K562 (cell line): ENCODE measurements around the gene TECPR2. TPM values are rescaled to one million over a fixed set of nuclear protein-coding genes. Genes with fewer than 3 reads are reported as not detected.

Experiments
- ATAC-seq: fragments of 200-7000 bp; cut with Tn5 transposase; 3 replicates; pipeline ENCODE4 v1.9.1; 2020; ENCODE audit warnings: moderate library complexity
- BruUV-seq: library from RNA; stranded (reverse); fragments of 400-500 nt; replicated peaks from 2 replicates; lab custom pipeline; 2021; lab: Mats Ljungman, UMichigan
- CTCF ChIA-PET: fragments of 300-600 bp; formaldehyde crosslinking; extraction: SDS; loops from one replicate; lab custom pipeline; 2021; ENCODE audit warnings: low intra/inter-chr PET ratio; lab: Yijun Ruan, JAX
- POLR2A ChIA-PET: fragments of 300-600, 350-650 bp; sonication (Branson Sonifier 250); formaldehyde crosslinking; extraction: SDS; loops from one replicate; lab custom pipeline; 2021; ENCODE audit warnings: antibody characterized with exemption, inconsistent platforms; lab: Yijun Ruan, JAX
- DNase-seq, 4 experiments: peaks; one replicate each; pipeline versions ENCODE4 v3.0.0 to v3.0.0-alpha.2; 2011 to 2018; ENCODE audit warnings: low spot score in 3 of 4, mixed read lengths in 3 of 4; ENCODE audit errors: extremely low read depth in 1 of 4
- FAIRE-seq: peaks from 2 replicates; lab custom pipeline; 2011; peaks lifted over from hg19 to GRCh38; lab: Jason Lieb, UNC
- H2AFZ ChIP-seq: 2 replicates; pipeline ENCODE4 v1.6.0; 2011; ENCODE audit warnings: low read depth, low read length, control low read depth, inconsistent platforms
- H3K27ac ChIP-seq: fragments of 200-600 bp; 3 replicates; pipeline ENCODE4 v1.8.0; 2011; ENCODE audit warnings: low read depth, mild to moderate bottlenecking, control low read depth, inconsistent platforms, low read length, moderate library complexity, mixed read lengths; ENCODE audit errors: extremely low read depth
- H3K27me3 ChIP-seq, 2 experiments: fragments of 300-600 bp in 1 of 2; 2 replicates in 1 of 2; 3 replicates in 1 of 2; pipeline versions ENCODE4 v1.6.0 to v1.8.0; 2011; ENCODE audit warnings: inconsistent platforms in 2 of 2, low read length in 2 of 2, mild to moderate bottlenecking in 1 of 2, mixed read lengths in 1 of 2, moderate library complexity in 1 of 2; ENCODE audit not compliant: control insufficient read depth in 2 of 2, insufficient read depth in 2 of 2
- H3K36me3 ChIP-seq: fragments of 300-600 bp; 3 replicates; pipeline ENCODE4 v1.8.0; 2011; ENCODE audit warnings: mild to moderate bottlenecking, low read length, inconsistent platforms; ENCODE audit not compliant: control insufficient read depth, insufficient read depth
- H3K4me1 ChIP-seq, 2 experiments: fragments of 200-600 bp in 1 of 2; replicated peaks in 1 of 2; 2 replicates in 1 of 2; 3 replicates in 1 of 2; pipeline versions ENCODE4 v1.5.1 to v1.8.0; 2011; ENCODE audit warnings: inconsistent platforms in 2 of 2, low read length in 2 of 2, mild to moderate bottlenecking in 1 of 2, mixed read lengths in 1 of 2, moderate library complexity in 1 of 2; ENCODE audit not compliant: control insufficient read depth in 2 of 2, insufficient read depth in 2 of 2
- H3K4me2 ChIP-seq: 2 replicates; pipeline ENCODE4 v1.6.1; 2011; ENCODE audit warnings: low read length, control low read depth, inconsistent platforms, mixed read lengths; ENCODE audit not compliant: insufficient read depth
- H3K4me3 ChIP-seq: fragments of 200-600 bp; sonication (generic), shearing (Covaris generic); 2 replicates; pipeline ENCODE4 v1.5.1; 2016; ENCODE audit warnings: control low read depth, inconsistent platforms
- H3K79me2 ChIP-seq: fragments of 200-600 bp; 3 replicates; pipeline ENCODE4 v1.8.0; 2011; ENCODE audit warnings: low read length, inconsistent platforms; ENCODE audit not compliant: control insufficient read depth, insufficient read depth
- H3K9ac ChIP-seq, 2 experiments: 2 replicates each; pipeline versions ENCODE4 v1.6.0 to v1.6.1; 2011; ENCODE audit warnings: low read depth in 2 of 2, low read length in 2 of 2, control low read depth in 1 of 2, inconsistent platforms in 1 of 2, mild to moderate bottlenecking in 1 of 2, mixed read lengths in 1 of 2; ENCODE audit not compliant: insufficient read depth in 1 of 2
- H3K9me1 ChIP-seq: one replicate; pipeline ENCODE4 v1.6.0; 2011; ENCODE audit warnings: inconsistent platforms, mild to moderate bottlenecking, low read length, moderate library complexity; ENCODE audit not compliant: control insufficient read depth, insufficient read depth
- H3K9me3 ChIP-seq: replicated peaks from 2 replicates; pipeline ENCODE4 v1.5.1; 2011; ENCODE audit warnings: low read depth, low read length, inconsistent platforms; ENCODE audit not compliant: control insufficient read depth, insufficient read depth
- H4K20me1 ChIP-seq: replicated peaks from 2 replicates; pipeline ENCODE4 v1.6.1; 2011; ENCODE audit warnings: low read length, inconsistent platforms, mixed read lengths; ENCODE audit not compliant: control insufficient read depth, insufficient read depth
- ELF1 ChIP-seq: fragments of 200-800 bp; sonication (Bioruptor generic); IDR thresholded peaks from 2 replicates; pipeline ENCODE4 v1.6.1; 2016; ENCODE audit warnings: missing genetic modification characterization, missing compliant biosample characterization
- HCFC1 ChIP-seq: IDR thresholded peaks from 2 replicates; pipeline ENCODE4 v1.6.1; 2012; ENCODE audit warnings: low read depth, low read length, improper control_type of control experiment
- WGBS: fragments of 100-300 bp; shearing (Covaris generic); methylation state at CpG from one replicate; pipeline ENCODE4 v1.1.6; 2016; ENCODE audit warnings: low coverage, mixed read lengths; ENCODE audit not compliant: insufficient coverage; ENCODE audit errors: missing lambda C conversion rate; 5-methylcytosine and 5-hydroxymethylcytosine counted together
- in situ Hi-C: fragments of 300-500 bp; cut with MboI; formaldehyde crosslinking; loops from 4 replicates; pipeline ENCODE4 v1.15.0; 2018; ENCODE audit warnings: inconsistent platforms, mixed read lengths
- intact Hi-C: fragments of 100-400 bp; cut with micrococcal nuclease; formaldehyde crosslinking; loops from 2 replicates; pipeline ENCODE4 v1.14.2; 2022
- polyA plus RNA-seq, 8 experiments: library from polyadenylated mRNA; depleted of rRNA in 4 of 8; stranded (reverse) in 5 of 8; unstranded in 3 of 8; fragments of >200 nt; fragmentation: Nextera tagmentation in 2 of 8; fragmentation: Illumina TruSeq in 1 of 8; extraction: Ambion mirVana in 2 of 8; extraction: Trizol in 1 of 8; gene quantifications; 2 replicates each; pipeline versions ENCODE4 v1.2.1 to v1.2.3, GENCODE V29; 2011 to 2014; ENCODE audit warnings: inconsistent platforms in 1 of 8, missing spikeins in 1 of 8
- total RNA-seq, 7 experiments: library from RNA; depleted of rRNA in 6 of 7; stranded (reverse); fragments of >200 nt in 6 of 7; fragmentation: Illumina TruSeq in 2 of 7; extraction: Trizol in 2 of 7; gene quantifications; 2 replicates each; pipeline versions ENCODE4 v1.2.1 to v1.2.3, GENCODE V29; 2011 to 2021; ENCODE audit warnings: low replicate concordance in 1 of 7
- TF ChIP-seq, protein P1 (sequence below), 2 experiments: IDR thresholded peaks; 2 replicates each; pipeline ENCODE4 v1.6.1; 2012; ENCODE audit warnings: improper control_type of control experiment in 2 of 2, low read depth in 2 of 2, low read length in 2 of 2, borderline replicate concordance in 1 of 2

TECPR2 gene
- total and polyA plus RNA-seq, 9 of the 15 experiments (the other 6 are each of a cell fraction or from before 2014, with no cell fraction given), result 0.04 to 3.0 (median 0.83) TPM

- H3K4me3 ChIP-seq, result no peak overlapping the region
- no peak overlapping the region for H3K27ac ChIP-seq
- H3K79me2 ChIP-seq, result no peaks in the 10 kb centered on the region
- H4K20me1 ChIP-seq, result no peaks in the 10 kb centered on the region
- ATAC-seq, result no peak
- no peaks in the 10 kb centered on the region for H3K9me1 ChIP-seq
- WGBS, result 51% methylated on average over 6 of the region's 7 CpGs
- no peak for DNase-seq
- H3K9me3 ChIP-seq, result no peaks in the 10 kb centered on the region
- CTCF ChIA-PET, result no interaction called here
- no peak overlapping the region for H2AFZ ChIP-seq
- H3K27me3 ChIP-seq, result no peaks in the 10 kb centered on the region
- in situ Hi-C loops (no loop called here), intact Hi-C loops (no loop called here)
- H3K9ac ChIP-seq, result no peak overlapping the region
- no TSS peak for BruUV-seq
- H3K4me1 ChIP-seq, result no peaks in the 10 kb centered on the region; a peak in 1 of 5 replicates
- POLR2A ChIA-PET, result interaction anchor here (1.0 kb wide), 1 partner anchor 9 kb away, joined by 3 read pairs; no protein-coding TSS in a partner anchor
- no peaks in the 10 kb centered on the region for H3K36me3 ChIP-seq
- no peak for FAIRE-seq
- TF ChIP-seq, protein P1, sequence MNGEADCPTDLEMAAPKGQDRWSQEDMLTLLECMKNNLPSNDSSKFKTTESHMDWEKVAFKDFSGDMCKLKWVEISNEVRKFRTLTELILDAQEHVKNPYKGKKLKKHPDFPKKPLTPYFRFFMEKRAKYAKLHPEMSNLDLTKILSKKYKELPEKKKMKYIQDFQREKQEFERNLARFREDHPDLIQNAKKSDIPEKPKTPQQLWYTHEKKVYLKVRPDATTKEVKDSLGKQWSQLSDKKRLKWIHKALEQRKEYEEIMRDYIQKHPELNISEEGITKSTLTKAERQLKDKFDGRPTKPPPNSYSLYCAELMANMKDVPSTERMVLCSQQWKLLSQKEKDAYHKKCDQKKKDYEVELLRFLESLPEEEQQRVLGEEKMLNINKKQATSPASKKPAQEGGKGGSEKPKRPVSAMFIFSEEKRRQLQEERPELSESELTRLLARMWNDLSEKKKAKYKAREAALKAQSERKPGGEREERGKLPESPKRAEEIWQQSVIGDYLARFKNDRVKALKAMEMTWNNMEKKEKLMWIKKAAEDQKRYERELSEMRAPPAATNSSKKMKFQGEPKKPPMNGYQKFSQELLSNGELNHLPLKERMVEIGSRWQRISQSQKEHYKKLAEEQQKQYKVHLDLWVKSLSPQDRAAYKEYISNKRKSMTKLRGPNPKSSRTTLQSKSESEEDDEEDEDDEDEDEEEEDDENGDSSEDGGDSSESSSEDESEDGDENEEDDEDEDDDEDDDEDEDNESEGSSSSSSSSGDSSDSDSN (IDR thresholded peaks at IDR 0.05; ENCODE audit: borderline replicate concordance in 1 of 2, low read depth in 2 of 2, low read length in 2 of 2), result no peak
- TF ChIP-seq ELF1 (tag), result no peak
- no peak for TF ChIP-seq HCFC1
- no peak overlapping the region for H3K4me2 ChIP-seq
Observed at GRCh38 chr14:102445066-102445465, 82.3 kb downstream of the TECPR2 start.
